HG03571 (cell line): ENCODE data around the gene KPNA3.

Experiments
- ATAC-seq: cut with Tn5 transposase; IDR thresholded peaks from one replicate; pipeline ENCODE4 v1.9.1; 2021; ENCODE audit not compliant: unreplicated experiment

KPNA3 gene

GRCh38 chr13:49681842-49682435 is 110.5 kb downstream of the KPNA3 start:
- ATAC-seq, result no peak

DNA sequence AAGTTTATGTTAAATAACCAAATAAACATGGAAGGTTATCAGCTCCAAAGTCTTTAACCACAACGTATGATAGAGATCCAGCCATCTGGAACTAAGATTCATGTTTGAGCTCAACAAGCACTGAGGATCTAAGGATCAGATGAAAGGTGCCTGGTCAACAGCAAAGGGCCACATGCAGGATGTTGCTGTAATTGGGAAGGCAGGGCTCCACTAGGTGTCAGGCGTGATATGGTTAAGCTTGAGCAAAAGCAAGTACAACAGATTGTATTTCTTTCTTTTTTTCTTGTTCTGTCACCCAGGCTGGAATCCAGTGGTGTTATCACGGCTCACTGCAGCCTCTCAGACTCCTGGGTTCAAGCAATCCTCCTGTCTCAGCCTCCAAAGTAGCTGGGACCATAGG is 113.2 kb downstream of the KPNA3 start:
- no peak for ATAC-seq

DNA sequence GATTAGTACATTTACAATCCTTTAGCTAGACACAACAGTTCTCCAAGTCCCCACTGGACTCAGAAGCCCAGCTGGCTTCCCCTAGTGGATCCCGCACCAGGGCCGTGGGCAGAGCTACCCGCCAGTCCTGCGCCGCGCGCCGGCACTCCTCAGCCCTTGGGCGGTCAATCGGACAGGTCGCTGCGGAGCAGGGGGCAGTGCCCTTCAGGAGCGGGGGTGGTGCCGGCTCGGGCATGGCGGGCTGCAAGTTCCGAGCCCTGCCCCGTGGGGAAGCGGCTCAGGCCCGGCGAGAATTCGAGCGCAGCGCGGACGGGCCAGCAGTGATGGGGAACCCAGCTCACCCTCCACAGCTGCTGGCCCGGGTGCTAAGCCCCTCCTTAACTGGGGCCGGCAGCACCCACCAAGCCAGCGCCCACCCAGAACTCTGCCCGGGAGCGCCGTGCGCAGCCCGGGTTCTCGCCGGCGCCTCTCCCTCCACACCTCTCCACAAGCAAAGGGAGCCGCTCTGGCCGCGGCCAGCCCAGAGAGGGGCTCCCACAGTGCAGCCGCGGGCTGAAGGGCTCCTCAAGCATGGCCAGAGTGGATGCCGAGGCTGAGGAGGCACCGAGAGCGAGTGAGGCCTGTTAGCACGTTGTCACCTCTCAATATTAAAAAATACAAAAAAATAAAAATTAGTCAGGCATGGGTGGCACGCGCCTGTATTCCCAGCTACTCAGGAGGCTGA is 114.1 kb downstream of the KPNA3 start:
- no peak for ATAC-seq

DNA sequence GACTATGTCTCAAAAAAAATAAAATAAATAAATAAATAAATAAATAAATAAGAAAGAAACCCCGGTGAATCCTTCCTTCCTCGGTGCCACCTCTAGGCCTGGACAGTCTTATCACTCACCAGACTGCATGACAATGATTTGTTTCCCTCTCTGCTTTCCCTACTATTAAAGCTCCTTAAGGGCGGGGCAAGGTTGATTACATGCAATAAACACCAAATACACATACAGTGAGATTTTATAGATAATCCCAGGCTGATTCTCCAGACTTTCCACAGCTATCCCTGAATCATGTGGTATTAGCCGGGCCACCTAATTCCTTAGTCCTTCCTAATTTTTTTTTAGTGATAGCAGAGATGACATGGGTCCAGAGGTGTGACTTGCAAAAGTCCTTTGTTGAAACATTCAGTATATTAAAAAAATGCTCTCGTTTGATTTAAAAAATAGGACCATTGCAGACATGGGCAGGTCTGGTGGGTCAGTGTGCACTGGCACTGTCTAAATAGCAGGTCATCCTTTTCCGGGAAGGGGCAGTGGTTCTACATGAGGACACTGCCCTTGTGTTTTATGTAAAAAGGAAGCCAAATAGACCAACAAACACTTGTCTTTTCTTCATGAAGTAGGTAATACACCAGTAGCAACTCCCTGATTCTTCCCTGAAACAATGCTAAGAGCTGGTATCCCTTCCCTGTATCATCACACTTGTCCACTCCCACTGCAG is 115.7 kb downstream of the KPNA3 start:
- ATAC-seq, result no peak

- ATAC-seq, result no peak
Observed at GRCh38 chr13:49670828-49671227, 121.7 kb downstream of the KPNA3 start.

- no peak for ATAC-seq
Observed at GRCh38 chr13:49669735-49670309, 122.7 kb downstream of the KPNA3 start.

- no peak for ATAC-seq
Observed at GRCh38 chr13:49667773-49668172, 124.7 kb downstream of the KPNA3 start.

GRCh38 chr13:49664606-49665005 is 127.9 kb downstream of the KPNA3 start:
- ATAC-seq, result no peak

DNA sequence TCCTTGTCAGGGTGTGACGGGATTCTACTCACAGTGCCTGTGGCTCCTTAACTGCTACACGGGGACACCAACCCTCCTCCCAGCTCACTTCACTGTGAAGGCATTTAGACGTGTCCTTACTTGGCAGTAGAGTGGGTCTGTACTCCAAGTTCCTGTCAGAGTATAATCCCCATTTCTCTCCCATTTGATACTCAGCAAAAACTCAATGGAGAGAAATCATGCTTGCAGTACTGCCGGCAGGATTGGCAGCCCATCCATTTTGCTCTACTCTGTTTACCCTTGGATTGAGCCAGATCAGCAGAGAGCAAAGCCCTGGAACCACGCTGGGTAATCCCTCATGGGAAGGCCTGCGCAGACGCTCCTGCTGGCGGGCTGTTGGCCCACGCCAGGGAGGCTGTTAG is 135.2 kb downstream of the KPNA3 start:
- ATAC-seq, result no peak

- no peak for ATAC-seq
Observed at GRCh38 chr13:49655906-49656305, 136.6 kb downstream of the KPNA3 start.

DNA sequence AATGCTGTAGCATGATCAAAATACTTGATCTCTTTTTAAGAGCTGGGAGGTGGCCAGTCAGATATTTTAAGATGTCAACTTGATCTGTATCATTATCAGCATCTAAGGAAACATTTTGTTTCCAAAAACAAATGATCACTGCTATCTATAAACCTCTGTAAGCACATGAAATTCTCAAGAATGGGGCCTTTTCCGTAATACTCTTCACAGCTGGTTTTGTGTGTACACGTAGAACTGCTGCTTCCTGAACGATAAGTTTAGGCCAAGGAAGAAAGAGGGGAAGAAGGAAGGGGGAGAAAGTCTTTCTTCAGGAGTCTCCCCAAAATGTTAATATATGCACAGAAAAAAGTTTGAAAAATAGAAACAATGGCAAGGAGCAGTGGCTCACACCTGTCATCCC is 138.5 kb downstream of the KPNA3 start:
- no peak for ATAC-seq

DNA sequence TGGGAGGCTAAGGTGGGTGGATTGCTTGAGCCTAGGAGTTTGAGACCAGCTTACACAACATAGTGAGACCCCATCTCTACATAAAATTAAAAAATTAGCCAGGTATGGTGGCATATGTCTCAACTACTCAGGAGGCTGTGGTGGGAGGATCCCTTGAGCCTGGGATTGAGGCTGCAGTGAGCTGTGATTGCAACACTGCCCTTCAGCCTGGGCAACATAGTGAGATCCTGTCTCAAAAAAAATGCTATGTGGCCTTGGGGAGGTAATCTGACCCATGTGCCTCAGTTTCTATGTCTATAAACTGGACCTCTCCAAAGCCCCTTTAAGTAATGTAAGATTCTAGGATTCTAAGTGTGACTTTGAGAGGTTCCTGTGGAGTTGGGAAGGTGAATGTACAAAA is 139.0 kb downstream of the KPNA3 start:
- no peak for ATAC-seq

- ATAC-seq, result no peak
Observed at GRCh38 chr13:49652355-49653305, 139.9 kb downstream of the KPNA3 start.

- no peak for ATAC-seq
Observed at GRCh38 chr13:49651570-49652354, 140.7 kb downstream of the KPNA3 start.

- ATAC-seq, result no peak
Observed at GRCh38 chr13:49649963-49650312, 142.5 kb downstream of the KPNA3 start.
